Body of pancreas (tissue), 4 donors: ENCODE results near the gene BAIAP3.

ENCODE experiments used
- POLR2A ChIP-seq, 3 donors: fragments of 450-650 bp; IDR thresholded peaks; one replicate each; pipeline ENCODE4 v1.6.1; 2016; ENCODE audit warnings: antibody characterized with exemption in 3 of 3, mild to moderate bottlenecking in 2 of 3
- TF ChIP-seq, protein P1 (sequence below), 7 experiments: fragments of 450-650 bp in 4 of 7; fragments of 200-600 bp in 3 of 7; sonication (generic) in 3 of 7; IDR thresholded peaks; one replicate each; pipeline ENCODE4 v1.5.1; 2016 to 2019; ENCODE audit warnings: antibody characterized with exemption in 7 of 7

DNA sequence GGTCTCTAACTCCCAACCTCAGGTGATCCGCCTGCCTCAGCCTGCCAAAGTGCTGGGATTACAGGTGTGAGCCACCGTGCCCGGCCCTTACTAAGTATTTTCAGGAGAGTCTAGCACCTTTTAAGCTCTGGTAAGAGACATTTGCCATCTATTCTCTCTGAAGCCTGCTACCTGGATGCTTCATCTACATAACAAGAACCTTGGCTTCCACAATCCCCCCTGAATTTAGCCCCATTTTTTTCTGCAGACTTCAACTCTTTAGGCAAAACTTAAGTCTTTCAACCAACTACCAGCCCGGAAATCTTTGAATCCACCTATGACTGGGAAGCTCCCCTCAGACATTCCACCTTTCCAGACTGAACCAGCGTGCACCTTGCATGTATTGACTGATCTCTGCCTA, 38.0 kb upstream of the BAIAP3 start:
- no peak for TF ChIP-seq POLR2A (IDR thresholded peaks at IDR 0.05)
- TF ChIP-seq, protein P1, sequence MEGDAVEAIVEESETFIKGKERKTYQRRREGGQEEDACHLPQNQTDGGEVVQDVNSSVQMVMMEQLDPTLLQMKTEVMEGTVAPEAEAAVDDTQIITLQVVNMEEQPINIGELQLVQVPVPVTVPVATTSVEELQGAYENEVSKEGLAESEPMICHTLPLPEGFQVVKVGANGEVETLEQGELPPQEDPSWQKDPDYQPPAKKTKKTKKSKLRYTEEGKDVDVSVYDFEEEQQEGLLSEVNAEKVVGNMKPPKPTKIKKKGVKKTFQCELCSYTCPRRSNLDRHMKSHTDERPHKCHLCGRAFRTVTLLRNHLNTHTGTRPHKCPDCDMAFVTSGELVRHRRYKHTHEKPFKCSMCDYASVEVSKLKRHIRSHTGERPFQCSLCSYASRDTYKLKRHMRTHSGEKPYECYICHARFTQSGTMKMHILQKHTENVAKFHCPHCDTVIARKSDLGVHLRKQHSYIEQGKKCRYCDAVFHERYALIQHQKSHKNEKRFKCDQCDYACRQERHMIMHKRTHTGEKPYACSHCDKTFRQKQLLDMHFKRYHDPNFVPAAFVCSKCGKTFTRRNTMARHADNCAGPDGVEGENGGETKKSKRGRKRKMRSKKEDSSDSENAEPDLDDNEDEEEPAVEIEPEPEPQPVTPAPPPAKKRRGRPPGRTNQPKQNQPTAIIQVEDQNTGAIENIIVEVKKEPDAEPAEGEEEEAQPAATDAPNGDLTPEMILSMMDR (IDR thresholded peaks at IDR 0.05): no peak
